K562 (cell line): ENCODE data around the gene ITGA11. TPM values are rescaled to one million over a fixed set of nuclear protein-coding genes. Genes with fewer than 3 reads are reported as not detected.

Experiments used
- ATAC-seq: fragments of 200-7000 bp; cut with Tn5 transposase; 3 replicates; pipeline ENCODE4 v1.9.1; 2020; ENCODE audit warnings: moderate library complexity
- BruUV-seq: library from RNA; stranded (reverse); fragments of 400-500 nt; replicated peaks from 2 replicates; lab custom pipeline; 2021; lab: Mats Ljungman, UMichigan
- CTCF ChIA-PET: fragments of 300-600 bp; formaldehyde crosslinking; extraction: SDS; loops from one replicate; lab custom pipeline; 2021; ENCODE audit warnings: low intra/inter-chr PET ratio; lab: Yijun Ruan, JAX
- POLR2A ChIA-PET: fragments of 300-600, 350-650 bp; sonication (Branson Sonifier 250); formaldehyde crosslinking; extraction: SDS; loops from one replicate; lab custom pipeline; 2021; ENCODE audit warnings: antibody characterized with exemption, inconsistent platforms; lab: Yijun Ruan, JAX
- DNase-seq, 4 experiments: peaks; one replicate each; pipeline versions ENCODE4 v3.0.0 to v3.0.0-alpha.2; 2011 to 2018; ENCODE audit warnings: low spot score in 3 of 4, mixed read lengths in 3 of 4; ENCODE audit errors: extremely low read depth in 1 of 4
- FAIRE-seq: peaks from 2 replicates; lab custom pipeline; 2011; peaks lifted over from hg19 to GRCh38; lab: Jason Lieb, UNC
- H2AFZ ChIP-seq: 2 replicates; pipeline ENCODE4 v1.6.0; 2011; ENCODE audit warnings: low read depth, low read length, control low read depth, inconsistent platforms
- H3K27ac ChIP-seq: fragments of 200-600 bp; 3 replicates; pipeline ENCODE4 v1.8.0; 2011; ENCODE audit warnings: low read depth, mild to moderate bottlenecking, control low read depth, inconsistent platforms, low read length, moderate library complexity, mixed read lengths; ENCODE audit errors: extremely low read depth
- H3K27me3 ChIP-seq, 2 experiments: fragments of 300-600 bp in 1 of 2; 2 replicates in 1 of 2; 3 replicates in 1 of 2; pipeline versions ENCODE4 v1.6.0 to v1.8.0; 2011; ENCODE audit warnings: inconsistent platforms in 2 of 2, low read length in 2 of 2, mild to moderate bottlenecking in 1 of 2, mixed read lengths in 1 of 2, moderate library complexity in 1 of 2; ENCODE audit not compliant: control insufficient read depth in 2 of 2, insufficient read depth in 2 of 2
- H3K36me3 ChIP-seq: fragments of 300-600 bp; 3 replicates; pipeline ENCODE4 v1.8.0; 2011; ENCODE audit warnings: mild to moderate bottlenecking, low read length, inconsistent platforms; ENCODE audit not compliant: control insufficient read depth, insufficient read depth
- H3K4me1 ChIP-seq, 2 experiments: fragments of 200-600 bp in 1 of 2; replicated peaks in 1 of 2; 2 replicates in 1 of 2; 3 replicates in 1 of 2; pipeline versions ENCODE4 v1.5.1 to v1.8.0; 2011; ENCODE audit warnings: inconsistent platforms in 2 of 2, low read length in 2 of 2, mild to moderate bottlenecking in 1 of 2, mixed read lengths in 1 of 2, moderate library complexity in 1 of 2; ENCODE audit not compliant: control insufficient read depth in 2 of 2, insufficient read depth in 2 of 2
- H3K4me2 ChIP-seq: 2 replicates; pipeline ENCODE4 v1.6.1; 2011; ENCODE audit warnings: low read length, control low read depth, inconsistent platforms, mixed read lengths; ENCODE audit not compliant: insufficient read depth
- H3K4me3 ChIP-seq: fragments of 200-600 bp; sonication (generic), shearing (Covaris generic); 2 replicates; pipeline ENCODE4 v1.5.1; 2016; ENCODE audit warnings: control low read depth, inconsistent platforms
- H3K79me2 ChIP-seq: fragments of 200-600 bp; 3 replicates; pipeline ENCODE4 v1.8.0; 2011; ENCODE audit warnings: low read length, inconsistent platforms; ENCODE audit not compliant: control insufficient read depth, insufficient read depth
- H3K9ac ChIP-seq, 2 experiments: 2 replicates each; pipeline versions ENCODE4 v1.6.0 to v1.6.1; 2011; ENCODE audit warnings: low read depth in 2 of 2, low read length in 2 of 2, control low read depth in 1 of 2, inconsistent platforms in 1 of 2, mild to moderate bottlenecking in 1 of 2, mixed read lengths in 1 of 2; ENCODE audit not compliant: insufficient read depth in 1 of 2
- H3K9me1 ChIP-seq: one replicate; pipeline ENCODE4 v1.6.0; 2011; ENCODE audit warnings: inconsistent platforms, mild to moderate bottlenecking, low read length, moderate library complexity; ENCODE audit not compliant: control insufficient read depth, insufficient read depth
- H3K9me3 ChIP-seq: replicated peaks from 2 replicates; pipeline ENCODE4 v1.5.1; 2011; ENCODE audit warnings: low read depth, low read length, inconsistent platforms; ENCODE audit not compliant: control insufficient read depth, insufficient read depth
- H4K20me1 ChIP-seq: replicated peaks from 2 replicates; pipeline ENCODE4 v1.6.1; 2011; ENCODE audit warnings: low read length, inconsistent platforms, mixed read lengths; ENCODE audit not compliant: control insufficient read depth, insufficient read depth
- ATF7 ChIP-seq: fragments of 450-650 bp; IDR thresholded peaks from 2 replicates; pipeline ENCODE4 v1.7.1; 2014; ENCODE audit warnings: mild to moderate bottlenecking, moderate library complexity
- DPF2 ChIP-seq: fragments of 450-650 bp; IDR thresholded peaks from 2 replicates; pipeline ENCODE4 v1.6.1; 2016
- KHSRP ChIP-seq: fragments of 450-650 bp; IDR thresholded peaks from 2 replicates; pipeline ENCODE4 v1.6.1; 2017
- KLF10 ChIP-seq: fragments of 250-450 bp; sonication (Bioruptor Pico); IDR thresholded peaks from 2 replicates; pipeline ENCODE4 v1.6.1; 2021; ENCODE audit warnings: matching md5 sums
- XRCC4 ChIP-seq: IDR thresholded peaks from one replicate; pipeline ENCODE4 v1.6.1; 2011; ENCODE audit not compliant: insufficient read depth, insufficient read length; ENCODE audit errors: extremely low read depth
- ZBTB43 ChIP-seq: sonication (generic); formaldehyde crosslinking; IDR thresholded peaks from 2 replicates; pipeline ENCODE4 v1.8.0; 2023; ENCODE audit warnings: mild to moderate bottlenecking, missing genetic modification reagents
- WGBS: fragments of 100-300 bp; shearing (Covaris generic); methylation state at CpG from one replicate; pipeline ENCODE4 v1.1.6; 2016; ENCODE audit warnings: low coverage, mixed read lengths; ENCODE audit not compliant: insufficient coverage; ENCODE audit errors: missing lambda C conversion rate; 5-methylcytosine and 5-hydroxymethylcytosine counted together
- in situ Hi-C: fragments of 300-500 bp; cut with MboI; formaldehyde crosslinking; loops from 4 replicates; pipeline ENCODE4 v1.15.0; 2018; ENCODE audit warnings: inconsistent platforms, mixed read lengths
- intact Hi-C: fragments of 100-400 bp; cut with micrococcal nuclease; formaldehyde crosslinking; loops from 2 replicates; pipeline ENCODE4 v1.14.2; 2022
- polyA plus RNA-seq, 8 experiments: library from polyadenylated mRNA; depleted of rRNA in 4 of 8; stranded (reverse) in 5 of 8; unstranded in 3 of 8; fragments of >200 nt; fragmentation: Nextera tagmentation in 2 of 8; fragmentation: Illumina TruSeq in 1 of 8; extraction: Ambion mirVana in 2 of 8; extraction: Trizol in 1 of 8; gene quantifications; 2 replicates each; pipeline versions ENCODE4 v1.2.1 to v1.2.3, GENCODE V29; 2011 to 2014; ENCODE audit warnings: inconsistent platforms in 1 of 8, missing spikeins in 1 of 8
- total RNA-seq, 7 experiments: library from RNA; depleted of rRNA in 6 of 7; stranded (reverse); fragments of >200 nt in 6 of 7; fragmentation: Illumina TruSeq in 2 of 7; extraction: Trizol in 2 of 7; gene quantifications; 2 replicates each; pipeline versions ENCODE4 v1.2.1 to v1.2.3, GENCODE V29; 2011 to 2021; ENCODE audit warnings: low replicate concordance in 1 of 7

ITGA11 gene
- total and polyA plus RNA-seq, 9 of the 15 experiments (the other 6 are each of a cell fraction or from before 2014, with no cell fraction given): 0.01 TPM; not detected in 8

GRCh38 chr15:68426116-68426515 is 5.8 kb downstream of the ITGA11 start (continued):
- TF ChIP-seq KHSRP: no peak

GRCh38 chr15:68425428-68426060 is 6.4 kb downstream of the ITGA11 start:
- CTCF ChIA-PET: no interaction called here

More at GRCh38 chr15:68425428-68426060, 6.4 kb downstream of the ITGA11 start:
- TF ChIP-seq ATF7 (no peak), KLF10 (no peak), XRCC4 (no peak), ZBTB43 (CRISPR knock-in tag) (no peak), DPF2 (no peak)
- TF ChIP-seq, all 486 proteins: peak for 0
- FAIRE-seq (no peak), DNase-seq (no peak), ATAC-seq (no peak)
- Histone ChIP-seq H4K20me1 (no peaks in the 10 kb centered on the region), H3K79me2 (no peaks in the 10 kb centered on the region), H3K9me3 (no peaks in the 10 kb centered on the region), H3K4me2 (no peak overlapping the region), H3K9ac (no peak overlapping the region), H3K9me1 (no peaks in the 10 kb centered on the region), H3K27me3 (peaks cover 8 to 33% of the 10 kb centered on the region in 2 experiments; a peak in 3 of 5 replicates), H2AFZ (no peak overlapping the region), H3K36me3 (no peaks in the 10 kb centered on the region), H3K4me1 (no peaks in the 10 kb centered on the region), H3K4me3 (no peak overlapping the region), H3K27ac (no peak overlapping the region)
- intact Hi-C loops (no loop called here), in situ Hi-C loops (no loop called here)
- POLR2A ChIA-PET: interaction anchor here (0.6 to 0.7 kb wide), 3 partner anchors 144 to 395 kb away, joined by 3 read pairs; partner anchors contain the start of gene ANP32A
- 1% methylated on average over 9 of the region's 9 CpGs for WGBS
- BruUV-seq: no TSS peak
